Measurements from ENCODE around the gene P2RY14.

GRCh38 chr3:151278230-151278629 is at the start of gene P2RY14:
- TF ChIP-seq CTCF (conservative IDR thresholded peaks at IDR 0.05; ENCODE audit: low read length): no peak
- TF ChIP-seq EZH2phosphoT487 (IDR thresholded peaks at IDR 0.05; ENCODE audit: borderline replicate concordance): no peak

All from Loucy (cell line).